Measurements from ENCODE around the gene UGT1A8. TPM values are rescaled to one million over a fixed set of nuclear protein-coding genes. Genes with fewer than 3 reads are reported as not detected.

Gene UGT1A8
- total RNA-seq, 1 donor from 2014 or later: not detected

GRCh38 chr2:233658610-233659009 lies 41.2 kb downstream of the UGT1A8 start:
- intact Hi-C loops (cut with DNase I): no loop called here
- ATAC-seq: no peak

GRCh38 chr2:233663911-233664310 lies 46.5 kb downstream of the UGT1A8 start:
- H3K4me1 ChIP-seq: no peaks in the 10 kb centered on the region
- TF ChIP-seq CTCF (IDR thresholded peaks at IDR 0.05): no peak
- DNase-seq (no peak), ATAC-seq (no peak)
- no peak overlapping the region for H3K27ac ChIP-seq
- H3K36me3 ChIP-seq: no peaks in the 10 kb centered on the region
- no peak overlapping the region for H3K4me3 ChIP-seq
- no peaks in the 10 kb centered on the region for H3K27me3 ChIP-seq
- H3K9me3 ChIP-seq: no peaks in the 10 kb centered on the region
- intact Hi-C loops (cut with DNase I): no loop called here

More at GRCh38 chr2:233658610-233659009, 41.2 kb downstream of the UGT1A8 start:
- Histone ChIP-seq H3K36me3 (no peaks in the 10 kb centered on the region), H3K9me3 (no peaks in the 10 kb centered on the region), H3K27ac (no peak overlapping the region), H3K4me3 (no peak overlapping the region), H3K4me1 (no peaks in the 10 kb centered on the region), H3K27me3 (no peaks in the 10 kb centered on the region)
- no peak for TF ChIP-seq CTCF (IDR thresholded peaks at IDR 0.05)
- DNase-seq: no peak

- no peak for DNase-seq
- no peaks in the 10 kb centered on the region for H3K36me3 ChIP-seq
- intact Hi-C loops (cut with DNase I): no loop called here
- no peak for ATAC-seq
- H3K4me3 ChIP-seq: no peak overlapping the region
- no peaks in the 10 kb centered on the region for H3K4me1 ChIP-seq
- TF ChIP-seq CTCF (IDR thresholded peaks at IDR 0.05): no peak
- H3K27ac ChIP-seq: no peak overlapping the region
- no peaks in the 10 kb centered on the region for H3K27me3 ChIP-seq
- H3K9me3 ChIP-seq: no peaks in the 10 kb centered on the region
These were observed 51.3 kb downstream of the UGT1A8 start for GRCh38 chr2:233668605-233669260.

- H3K4me1 ChIP-seq: no peaks in the 10 kb centered on the region
- no peak for ATAC-seq
- H3K9me3 ChIP-seq: no peaks in the 10 kb centered on the region
- no peak for TF ChIP-seq CTCF (IDR thresholded peaks at IDR 0.05)
- no peak within 1 kb of the TSS for H3K27ac ChIP-seq
- H3K4me3 ChIP-seq: no peak within 1 kb of the TSS
- DNase-seq: no peak
- no peaks in the 10 kb centered on the region for H3K27me3 ChIP-seq
- H3K36me3 ChIP-seq: no peaks in the 10 kb centered on the region
- intact Hi-C loops (cut with DNase I): no loop called here
These were observed 54.1 kb downstream of the UGT1A8 start, which contains the start of gene UGT1A9 for GRCh38 chr2:233671290-233672161. TSS of gene UGT1A9 (plus strand) at chr2:233671898. CDS start at chr2:233671935, 37 bp downstream.

GRCh38 chr2:233672886-233673285 lies 55.5 kb downstream of the UGT1A8 start:
- H3K27ac ChIP-seq: no peak overlapping the region
- no peak for ATAC-seq

More at GRCh38 chr2:233672886-233673285, 55.5 kb downstream of the UGT1A8 start:
- no peak overlapping the region for H3K4me3 ChIP-seq
- no peaks in the 10 kb centered on the region for H3K27me3 ChIP-seq
- no peak for DNase-seq
- intact Hi-C loops (cut with DNase I): no loop called here
- no peaks in the 10 kb centered on the region for H3K36me3 ChIP-seq
- H3K9me3 ChIP-seq: no peaks in the 10 kb centered on the region
- no peak for TF ChIP-seq CTCF (IDR thresholded peaks at IDR 0.05)
- H3K4me1 ChIP-seq: no peaks in the 10 kb centered on the region

Measured in upper lobe of right lung (tissue), 1 donor.